ENCODE measurements around the gene AKR1B15.
"Not testable (repeated sequence)": the region's sequence is repeated elsewhere in the genome, so short reads cannot be mapped to it uniquely, and the experiment has no call there.

The AKR1B15 gene

GRCh38 chr7:134561616-134562015 is 12.7 kb downstream of the AKR1B15 start:
- DNase-seq (ENCODE audit: low read depth, low spot score): not testable (repeated sequence)

- no peak for DNase-seq (ENCODE audit: low read depth, low spot score)
Measured at GRCh38 chr7:134562136-134562535, 13.2 kb downstream of the AKR1B15 start.

- not testable (repeated sequence) for DNase-seq (ENCODE audit: low read depth, low spot score)
Measured at GRCh38 chr7:134563398-134563749, 14.5 kb downstream of the AKR1B15 start.

GRCh38 chr7:134565643-134566136 is 16.8 kb downstream of the AKR1B15 start:
- no peak for DNase-seq (ENCODE audit: low read depth, low spot score)

GRCh38 chr7:134567368-134567767 is 18.5 kb downstream of the AKR1B15 start:
- no peak for DNase-seq (ENCODE audit: low read depth, low spot score)

- DNase-seq (ENCODE audit: low read depth, low spot score): not testable (repeated sequence)
Measured at GRCh38 chr7:134569962-134570361, 21.1 kb downstream of the AKR1B15 start.

GRCh38 chr7:134571101-134571500 is 22.2 kb downstream of the AKR1B15 start:
- DNase-seq (ENCODE audit: low read depth, low spot score): no peak

- DNase-seq (ENCODE audit: low read depth, low spot score): no peak
Measured at GRCh38 chr7:134571746-134572461, 23.0 kb downstream of the AKR1B15 start.

GRCh38 chr7:134574322-134574721 is 25.4 kb downstream of the AKR1B15 start:
- no peak for DNase-seq (ENCODE audit: low read depth, low spot score)

- no peak for DNase-seq (ENCODE audit: low read depth, low spot score)
Measured at GRCh38 chr7:134584290-134584689, 35.4 kb downstream of the AKR1B15 start.

- no peak for DNase-seq (ENCODE audit: low read depth, low spot score)
Measured at GRCh38 chr7:134585897-134586296, 37.0 kb downstream of the AKR1B15 start.

- no peak for DNase-seq (ENCODE audit: low read depth, low spot score)
Measured at GRCh38 chr7:134587750-134588149, 38.8 kb downstream of the AKR1B15 start.

GRCh38 chr7:134589491-134589941 is 40.6 kb downstream of the AKR1B15 start:
- no peak for DNase-seq (ENCODE audit: low read depth, low spot score)

GRCh38 chr7:134593530-134594392 is 44.9 kb downstream of the AKR1B15 start:
- peak; percentile 21 for DNase-seq (ENCODE audit: low read depth, low spot score)

- no peak for DNase-seq (ENCODE audit: low read depth, low spot score)
Measured at GRCh38 chr7:134594877-134595276, 46.0 kb downstream of the AKR1B15 start.

- no peak for DNase-seq (ENCODE audit: low read depth, low spot score)
Measured at GRCh38 chr7:134599371-134599770, 50.5 kb downstream of the AKR1B15 start.

GRCh38 chr7:134601459-134601858 is 52.5 kb downstream of the AKR1B15 start:
- DNase-seq (ENCODE audit: low read depth, low spot score): no peak

GRCh38 chr7:134602881-134603451 is 54.1 kb downstream of the AKR1B15 start:
- DNase-seq (ENCODE audit: low read depth, low spot score): no peak

GRCh38 chr7:134605978-134606923 is 57.3 kb downstream of the AKR1B15 start:
- DNase-seq (ENCODE audit: low read depth, low spot score): no peak

GRCh38 chr7:134611611-134612151 is 62.8 kb downstream of the AKR1B15 start:
- DNase-seq (ENCODE audit: low read depth, low spot score): no peak

GRCh38 chr7:134612197-134612596 is 63.3 kb downstream of the AKR1B15 start:
- no peak for DNase-seq (ENCODE audit: low read depth, low spot score)

Measured in smooth muscle cell of the brain vasculature (primary cell).